SK-N-DZ (cell line): ENCODE results near the gene ARAP2.

Experiments used
- DNase-seq: peaks from one replicate; pipeline ENCODE4 v3.0.0-alpha.2; 2015; ENCODE audit warnings: low spot score

ARAP2 gene

GRCh38 chr4:36043241-36043640, 201.1 kb downstream of the ARAP2 start:
- no peak for DNase-seq

- DNase-seq: no peak
Observed at GRCh38 chr4:36042122-36042970, 202.0 kb downstream of the ARAP2 start.

GRCh38 chr4:36041340-36041739, 203.0 kb downstream of the ARAP2 start:
- no peak for DNase-seq

- DNase-seq: no peak
Observed at GRCh38 chr4:36039026-36039425, 205.3 kb downstream of the ARAP2 start.

- DNase-seq: no peak
Observed at GRCh38 chr4:36038491-36038890, 205.8 kb downstream of the ARAP2 start.

- DNase-seq: no peak
Observed at GRCh38 chr4:36037127-36037526, 207.2 kb downstream of the ARAP2 start.

- DNase-seq: no peak
Observed at GRCh38 chr4:36029951-36030350, 214.4 kb downstream of the ARAP2 start.

GRCh38 chr4:36027203-36027602, 217.1 kb downstream of the ARAP2 start:
- no peak for DNase-seq

GRCh38 chr4:36026348-36026880, 217.9 kb downstream of the ARAP2 start:
- no peak for DNase-seq

- no peak for DNase-seq
Observed at GRCh38 chr4:36024901-36025660, 219.2 kb downstream of the ARAP2 start.

GRCh38 chr4:36020351-36020750, 224.0 kb downstream of the ARAP2 start:
- DNase-seq: no peak
